SH-SY5Y (cell line): ENCODE data around the gene NAV2.

Source experiments
- GATA2 ChIP-seq: IDR thresholded peaks from 2 replicates; pipeline ENCODE4 v1.6.1; 2011; ENCODE audit warnings: mild to moderate bottlenecking, low read depth, low read length
- GATA3 ChIP-seq: IDR thresholded peaks from 2 replicates; pipeline ENCODE4 v1.6.1; 2011; ENCODE audit warnings: low read depth, mild to moderate bottlenecking, low read length, moderate library complexity

- TF ChIP-seq GATA3 (no peak), GATA2 (no peak)
Measured at GRCh38 chr11:19992162-19992561, 279.5 kb downstream of the NAV2 start.
